ENCODE measurements around the gene TMEM156.
A peak's percentile ranks its signal among the peaks of the same experiment; 100 is the strongest.

Gene TMEM156

DNA sequence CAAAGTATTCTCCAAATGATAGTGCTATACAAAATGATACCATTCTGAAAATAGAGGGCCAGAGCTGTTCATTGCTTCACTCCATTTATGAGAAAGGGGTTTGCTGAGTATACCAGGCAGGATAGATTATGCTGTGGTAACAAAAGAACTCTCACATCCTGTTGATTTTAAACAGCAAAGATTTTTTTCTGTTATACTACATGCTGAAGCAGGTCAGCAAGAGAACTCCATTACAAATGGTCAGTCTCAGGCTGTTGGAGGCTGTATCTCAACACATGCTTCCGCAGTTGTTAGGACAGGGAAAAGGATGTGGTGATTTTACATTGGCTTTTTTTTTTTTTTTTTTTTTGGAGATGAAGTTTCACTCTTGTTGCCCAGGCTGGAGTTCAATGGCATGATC, 16.1 kb upstream of the TMEM156 start:
- H3K4me1 ChIP-seq = no peaks in the 10 kb centered on the region
- no peaks in the 10 kb centered on the region for H3K9me3 ChIP-seq (ENCODE audit: control insufficient read depth, low read length)
- no peaks in the 10 kb centered on the region for H3K27me3 ChIP-seq (ENCODE audit: control insufficient read depth, insufficient read depth, low read length)
- H3K4me2 ChIP-seq (ENCODE audit: low read length) = no peak overlapping the region
- H3K27ac ChIP-seq = no peak overlapping the region
- H3K36me3 ChIP-seq (ENCODE audit: control insufficient read depth, insufficient read depth, low read length) = no peaks in the 10 kb centered on the region
- TF ChIP-seq, protein P1, sequence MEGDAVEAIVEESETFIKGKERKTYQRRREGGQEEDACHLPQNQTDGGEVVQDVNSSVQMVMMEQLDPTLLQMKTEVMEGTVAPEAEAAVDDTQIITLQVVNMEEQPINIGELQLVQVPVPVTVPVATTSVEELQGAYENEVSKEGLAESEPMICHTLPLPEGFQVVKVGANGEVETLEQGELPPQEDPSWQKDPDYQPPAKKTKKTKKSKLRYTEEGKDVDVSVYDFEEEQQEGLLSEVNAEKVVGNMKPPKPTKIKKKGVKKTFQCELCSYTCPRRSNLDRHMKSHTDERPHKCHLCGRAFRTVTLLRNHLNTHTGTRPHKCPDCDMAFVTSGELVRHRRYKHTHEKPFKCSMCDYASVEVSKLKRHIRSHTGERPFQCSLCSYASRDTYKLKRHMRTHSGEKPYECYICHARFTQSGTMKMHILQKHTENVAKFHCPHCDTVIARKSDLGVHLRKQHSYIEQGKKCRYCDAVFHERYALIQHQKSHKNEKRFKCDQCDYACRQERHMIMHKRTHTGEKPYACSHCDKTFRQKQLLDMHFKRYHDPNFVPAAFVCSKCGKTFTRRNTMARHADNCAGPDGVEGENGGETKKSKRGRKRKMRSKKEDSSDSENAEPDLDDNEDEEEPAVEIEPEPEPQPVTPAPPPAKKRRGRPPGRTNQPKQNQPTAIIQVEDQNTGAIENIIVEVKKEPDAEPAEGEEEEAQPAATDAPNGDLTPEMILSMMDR (IDR thresholded peaks at IDR 0.05) = no peak
- no peaks in the 10 kb centered on the region for H3K79me2 ChIP-seq
- no peak overlapping the region for H3K4me3 ChIP-seq (ENCODE audit: low read depth, low read length)
- H3K9ac ChIP-seq = no peak overlapping the region
- H2AFZ ChIP-seq = no peak overlapping the region

DNA sequence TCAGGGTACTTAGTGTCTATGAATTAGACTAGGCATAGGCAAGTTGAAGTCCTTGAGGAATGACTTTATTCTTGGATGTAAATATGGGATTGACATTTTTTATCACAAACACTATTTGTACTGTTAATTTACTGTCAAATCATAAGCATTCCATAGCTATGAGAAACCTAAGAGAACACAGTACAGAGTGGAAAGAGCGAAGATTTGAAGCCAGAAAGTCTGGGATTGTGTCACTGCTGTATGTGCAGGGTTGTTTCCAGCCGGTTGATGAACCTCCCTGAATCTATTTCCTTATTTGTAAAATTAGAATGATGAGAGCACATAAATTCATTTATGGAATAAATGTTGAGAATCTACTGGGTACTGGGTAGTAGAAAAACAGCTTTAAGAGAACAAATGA, 15.5 kb upstream of the TMEM156 start:
- Histone ChIP-seq H3K79me2 (no peaks in the 10 kb centered on the region), H3K4me1 (no peaks in the 10 kb centered on the region), H3K9me3 (ENCODE audit: control insufficient read depth, low read length) (no peaks in the 10 kb centered on the region), H3K27me3 (ENCODE audit: control insufficient read depth, insufficient read depth, low read length) (no peaks in the 10 kb centered on the region), H2AFZ (no peak overlapping the region), H3K36me3 (ENCODE audit: control insufficient read depth, insufficient read depth, low read length) (no peaks in the 10 kb centered on the region), H3K4me3 (ENCODE audit: low read depth, low read length) (no peak overlapping the region), H3K27ac (no peak overlapping the region), H3K4me2 (ENCODE audit: low read length) (no peak overlapping the region), H3K9ac (no peak overlapping the region)
- TF ChIP-seq, protein P1 (IDR thresholded peaks at IDR 0.05) = no peak

DNA sequence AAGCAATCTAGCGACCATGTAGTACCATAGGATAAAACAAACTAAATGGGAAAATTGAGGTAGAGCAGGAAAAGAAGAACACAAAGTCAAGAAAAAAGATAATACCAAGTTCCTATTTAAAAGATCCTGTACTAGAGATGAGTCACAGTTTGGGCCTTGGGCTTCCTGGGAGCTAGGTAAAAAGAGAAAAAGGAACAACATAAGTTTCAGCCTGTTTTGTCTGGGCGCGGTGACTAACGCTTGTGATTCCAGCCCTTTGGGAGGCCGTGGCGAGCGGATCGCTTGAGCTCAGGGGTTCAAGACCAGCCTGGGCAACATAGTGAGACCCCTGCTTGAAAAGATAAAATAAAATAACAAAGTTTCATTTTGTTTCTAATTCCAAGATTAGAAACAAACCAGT, 14.0 kb upstream of the TMEM156 start:
- TF ChIP-seq, protein P1 (IDR thresholded peaks at IDR 0.05) = no peak
- Histone ChIP-seq H3K9me3 (ENCODE audit: control insufficient read depth, low read length) (no peaks in the 10 kb centered on the region), H3K4me2 (ENCODE audit: low read length) (no peak overlapping the region), H3K36me3 (ENCODE audit: control insufficient read depth, insufficient read depth, low read length) (no peaks in the 10 kb centered on the region), H3K27ac (no peak overlapping the region), H3K27me3 (ENCODE audit: control insufficient read depth, insufficient read depth, low read length) (no peaks in the 10 kb centered on the region), H2AFZ (no peak overlapping the region), H3K4me3 (ENCODE audit: low read depth, low read length) (no peak overlapping the region), H3K4me1 (no peaks in the 10 kb centered on the region), H3K9ac (no peak overlapping the region), H3K79me2 (no peaks in the 10 kb centered on the region)

DNA sequence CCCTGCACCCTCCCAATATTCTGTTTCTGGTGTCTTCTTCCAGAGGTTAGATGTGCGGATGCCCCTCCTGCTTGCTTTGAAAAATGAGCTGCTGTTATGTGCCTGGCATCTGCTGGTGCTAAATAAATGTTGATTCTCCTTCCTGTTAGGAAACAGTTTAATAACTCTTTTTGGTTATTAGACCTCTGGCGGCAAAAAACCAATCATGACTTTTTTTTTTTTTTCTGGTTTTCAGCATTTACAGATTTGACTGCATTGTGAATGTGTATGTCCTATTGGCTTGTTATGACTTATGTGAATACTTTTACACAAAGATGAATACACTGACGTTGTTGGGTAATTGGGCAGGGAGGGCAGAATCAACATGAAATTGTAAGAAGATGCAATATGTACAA, 13.6 kb upstream of the TMEM156 start:
- Histone ChIP-seq H3K79me2 (no peaks in the 10 kb centered on the region), H3K27ac (peak overlapping the region; percentile 29), H3K9ac (no peak overlapping the region), H2AFZ (no peak overlapping the region), H3K4me3 (ENCODE audit: low read depth, low read length) (no peak overlapping the region), H3K9me3 (ENCODE audit: control insufficient read depth, low read length) (no peaks in the 10 kb centered on the region), H3K27me3 (ENCODE audit: control insufficient read depth, insufficient read depth, low read length) (no peaks in the 10 kb centered on the region), H3K4me1 (no peaks in the 10 kb centered on the region), H3K4me2 (ENCODE audit: low read length) (peak overlapping the region; percentile 60), H3K36me3 (ENCODE audit: control insufficient read depth, insufficient read depth, low read length) (no peaks in the 10 kb centered on the region)
- TF ChIP-seq, protein P1 (IDR thresholded peaks at IDR 0.05) = no peak

DNA sequence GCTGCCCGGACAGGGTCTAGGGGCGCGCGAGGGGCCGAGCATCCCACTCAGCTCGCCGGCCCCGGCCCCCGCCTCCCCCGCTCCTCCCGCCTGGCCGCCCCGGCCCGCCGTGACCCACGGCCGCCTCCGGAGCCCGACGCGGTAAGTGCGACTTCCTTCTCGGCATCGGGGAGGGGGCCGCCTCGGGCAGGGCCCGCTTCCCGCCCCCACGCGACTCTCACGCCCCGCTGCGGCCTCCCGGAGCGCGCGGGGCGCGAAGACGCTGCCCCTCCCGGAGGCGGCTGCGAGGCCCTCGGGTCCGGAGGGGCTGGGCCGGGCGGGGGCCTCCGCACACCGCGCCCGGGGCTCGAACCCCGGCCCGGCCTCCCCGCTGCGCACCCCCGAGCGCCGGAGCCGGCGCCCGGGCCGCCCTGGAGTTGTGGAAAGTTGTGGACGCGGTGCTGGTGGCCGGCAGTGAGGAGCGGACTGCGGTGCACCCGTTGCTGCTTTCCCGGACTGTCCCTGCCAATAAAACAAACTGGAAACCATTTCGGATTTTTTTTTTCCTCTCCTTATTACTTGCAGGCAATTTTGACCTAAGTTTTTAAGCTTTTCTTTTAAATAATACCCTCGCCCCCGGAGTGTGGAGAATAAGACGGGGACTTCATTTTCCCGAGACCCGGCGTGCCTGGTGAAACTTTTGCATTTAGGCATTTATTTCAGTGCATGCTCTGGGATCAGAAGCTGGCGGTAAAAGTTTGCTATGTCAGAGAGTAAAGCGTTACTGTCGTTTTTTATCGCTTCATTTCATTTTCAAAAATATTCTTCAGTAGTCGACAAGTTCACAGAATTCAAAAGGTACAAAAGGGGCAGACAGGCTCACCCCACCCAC, 13.0 kb upstream of the TMEM156 start:
- TF ChIP-seq, protein P1 (IDR thresholded peaks at IDR 0.05) = no peak
- Histone ChIP-seq H3K4me3 (ENCODE audit: low read depth, low read length) (peak overlapping the region; percentile 74), H3K27ac (peak overlapping the region; percentile 29), H3K9me3 (ENCODE audit: control insufficient read depth, low read length) (no peaks in the 10 kb centered on the region), H3K9ac (no peak overlapping the region), H2AFZ (peak overlapping the region; percentile 33), H3K79me2 (no peaks in the 10 kb centered on the region), H3K4me2 (ENCODE audit: low read length) (peak overlapping the region; percentile 60), H3K4me1 (no peaks in the 10 kb centered on the region), H3K27me3 (ENCODE audit: control insufficient read depth, insufficient read depth, low read length) (no peaks in the 10 kb centered on the region), H3K36me3 (ENCODE audit: control insufficient read depth, insufficient read depth, low read length) (no peaks in the 10 kb centered on the region)

All from parathyroid adenoma (tissue), 2 donors.